Measurements from ENCODE around the gene MAP1A. TPM values are rescaled to one million over a fixed set of nuclear protein-coding genes. Genes with fewer than 3 reads are reported as not detected.

MAP1A gene
- total RNA-seq, 4 donors from 2014 or later, result 28.9 to 59.1 (median 35.1) TPM

GRCh38 chr15:43492673-43493601, 24.5 kb upstream of the MAP1A start, which contains the start of gene TP53BP1:
TP53BP1 (minus strand) TSS chr15:43493156; CDS start chr15:43493043, 113 bp downstream.
- peak; percentile 100 for ATAC-seq
- peaks cover 0 to 42% (median 3%) of the 10 kb centered on the region in 3 donors for H3K4me1 ChIP-seq
- H3K4me3 ChIP-seq, result peak within 1 kb of the TSS; percentile 87
- H3K9me3 ChIP-seq, result no peaks in the 10 kb centered on the region
- H3K27me3 ChIP-seq, result no peaks in the 10 kb centered on the region
- H3K27ac ChIP-seq, result peak within 1 kb of the TSS; percentile 36 to 93 (median 90)
- WGBS, 2 donors (ENCODE audit: low coverage in 1 of 2), result 1 to 5% methylated on average over 4 to 12 of the region's 54 CpGs
- H3K36me3 ChIP-seq, result peaks cover 0 to 15% of the 10 kb centered on the region in 2 donors
- TF ChIP-seq EP300 (IDR thresholded peaks at IDR 0.05), result no peak
- peak; percentile 36 for TF ChIP-seq POLR2AphosphoS5 (IDR thresholded peaks at IDR 0.05)

GRCh38 chr15:43493703-43494472, 23.5 kb upstream of the MAP1A start:
- WGBS, 2 donors (ENCODE audit: low coverage in 1 of 2), result 52 to 55% methylated on average over 6 to 7 of the region's 7 CpGs
- TF ChIP-seq EP300 (IDR thresholded peaks at IDR 0.05), result no peak
- TF ChIP-seq POLR2AphosphoS5 (IDR thresholded peaks at IDR 0.05), result no peak
- TF ChIP-seq POLR2A (IDR thresholded peaks at IDR 0.05), result no peak
- TF ChIP-seq CTCF (IDR thresholded peaks at IDR 0.05), result no peak
- Histone ChIP-seq H3K4me3 (peak overlapping the region; percentile 87), H3K9me3 (no peaks in the 10 kb centered on the region), H3K27me3 (no peaks in the 10 kb centered on the region), H3K4me1 (peaks cover 0 to 38% (median 3%) of the 10 kb centered on the region in 3 donors), H3K27ac (peak overlapping the region in 3 of 4 donors; percentile 90 to 93 (median 91)), H3K36me3 (peaks cover 0 to 7% of the 10 kb centered on the region in 2 donors)
- ATAC-seq, result no peak

DNA sequence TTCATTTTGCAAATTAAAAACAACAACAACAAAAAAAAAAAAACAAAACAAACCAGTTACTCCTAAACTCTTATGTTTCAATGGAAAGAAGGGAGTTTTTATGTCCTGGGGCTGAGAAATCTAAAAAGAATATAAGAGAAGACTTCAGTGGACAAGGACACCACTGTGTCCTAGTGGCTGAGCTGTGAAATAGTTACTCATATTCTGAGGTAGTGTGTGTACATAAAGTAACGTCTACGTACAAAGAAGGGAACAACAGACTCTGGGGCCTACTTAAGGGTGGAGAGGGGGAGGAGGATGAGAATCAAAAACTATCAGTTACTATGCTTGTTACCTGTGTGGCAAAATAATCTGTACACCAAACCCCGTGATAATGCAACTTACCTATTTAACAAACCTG, 18.4 kb upstream of the MAP1A start:
- ATAC-seq, result no peak
- no peaks in the 10 kb centered on the region for H3K4me1 ChIP-seq
- H3K9me3 ChIP-seq, result no peaks in the 10 kb centered on the region
- H3K36me3 ChIP-seq, result no peaks in the 10 kb centered on the region
- 52 to 63% methylated on average over 3 of the region's 3 CpGs for WGBS, 2 donors (ENCODE audit: low coverage in 1 of 2)
- no peak overlapping the region for H3K27ac ChIP-seq
- TF ChIP-seq EP300 (IDR thresholded peaks at IDR 0.05), result no peak
- TF ChIP-seq CTCF (IDR thresholded peaks at IDR 0.05), result no peak
- TF ChIP-seq POLR2AphosphoS5 (IDR thresholded peaks at IDR 0.05), result no peak
- no peak for TF ChIP-seq POLR2A (IDR thresholded peaks at IDR 0.05)
- no peaks in the 10 kb centered on the region for H3K27me3 ChIP-seq
- H3K4me3 ChIP-seq, result no peak overlapping the region

- TF ChIP-seq EP300 (IDR thresholded peaks at IDR 0.05) (no peak), POLR2A (IDR thresholded peaks at IDR 0.05) (no peak), POLR2AphosphoS5 (IDR thresholded peaks at IDR 0.05) (no peak), CTCF (IDR thresholded peaks at IDR 0.05) (no peak)
Measured at GRCh38 chr15:43499635-43500034, 17.8 kb upstream of the MAP1A start.

GRCh38 chr15:43505738-43506137, 11.7 kb upstream of the MAP1A start:
- no CpG with 5 or more reads among the region's 1 CpG for WGBS, 2 donors (ENCODE audit: low coverage in 1 of 2)
- Histone ChIP-seq H3K9me3 (no peaks in the 10 kb centered on the region), H3K27ac (no peak overlapping the region), H3K27me3 (no peaks in the 10 kb centered on the region), H3K36me3 (no peaks in the 10 kb centered on the region), H3K4me3 (no peak overlapping the region), H3K4me1 (peaks cover 0 to 23% (median 7%) of the 10 kb centered on the region in 3 donors)
- ATAC-seq, result no peak
- TF ChIP-seq POLR2A (IDR thresholded peaks at IDR 0.05) (no peak), CTCF (IDR thresholded peaks at IDR 0.05) (no peak)

More at GRCh38 chr15:43499635-43500034, 17.8 kb upstream of the MAP1A start:
- no peaks in the 10 kb centered on the region for H3K27me3 ChIP-seq
- H3K4me3 ChIP-seq, result no peak overlapping the region
- no peaks in the 10 kb centered on the region for H3K9me3 ChIP-seq
- H3K4me1 ChIP-seq, result no peaks in the 10 kb centered on the region
- 90 to 94% methylated on average over 1 of the region's 1 CpG for WGBS, 2 donors (ENCODE audit: low coverage in 1 of 2)
- ATAC-seq, result no peak
- no peak overlapping the region for H3K27ac ChIP-seq
- H3K36me3 ChIP-seq, result no peaks in the 10 kb centered on the region

Measured in gastroesophageal sphincter (tissue), 4 donors.